CD4-positive, CD25-positive, alpha-beta regulatory T cell (primary cell): Measurements from ENCODE around the gene ACTN4. TPM values are rescaled to one million over a fixed set of nuclear protein-coding genes. Genes with fewer than 3 reads are reported as not detected.
"Not testable (repeated sequence)": the region's sequence is repeated elsewhere in the genome, so short reads cannot be mapped to it uniquely, and the experiment has no call there.

ENCODE experiments used
- ATAC-seq, 2 donors: fragments of 150-1000 bp; cut with Tn5 transposase; one replicate each; pipeline ENCODE4 v1.10.0; 2021; ENCODE audit warnings: low read depth in 2 of 2, moderate number of reproducible peaks in 2 of 2, moderate library complexity in 1 of 2
- DNase-seq, 3 donors: peaks; one replicate each; pipeline versions ENCODE4 v3.0.0 to v3.0.0-alpha.2; 2012 to 2022; ENCODE audit warnings: mixed read lengths in 1 of 3
- H3K27ac ChIP-seq: one replicate; pipeline ENCODE4 v1.7.0; 2013; ENCODE audit warnings: mild to moderate bottlenecking, low read length; ENCODE audit not compliant: insufficient read depth, poor library complexity, severe bottlenecking
- H3K27me3 ChIP-seq: one replicate; pipeline ENCODE4 v1.7.0; 2013; ENCODE audit warnings: low read length; ENCODE audit not compliant: control insufficient read depth, insufficient read depth
- H3K36me3 ChIP-seq: one replicate; pipeline ENCODE4 v1.7.0; 2013; ENCODE audit warnings: mild to moderate bottlenecking, low read length, moderate library complexity; ENCODE audit not compliant: control insufficient read depth, insufficient read depth
- H3K4me1 ChIP-seq: 2 replicates; pipeline ENCODE4 v1.7.0; 2013; ENCODE audit warnings: mild to moderate bottlenecking, low read length; ENCODE audit not compliant: insufficient read depth, control insufficient read depth, poor library complexity, severe bottlenecking
- H3K4me3 ChIP-seq: one replicate; pipeline ENCODE4 v1.7.0; 2013; ENCODE audit warnings: low read depth, mild to moderate bottlenecking, low read length, moderate library complexity
- H3K9me3 ChIP-seq, 2 experiments: 1 replicate in 1 of 2; 2 replicates in 1 of 2; pipeline ENCODE4 v1.7.0; 2013; ENCODE audit warnings: low read length in 2 of 2, mild to moderate bottlenecking in 1 of 2, moderate library complexity in 1 of 2; ENCODE audit not compliant: control insufficient read depth in 2 of 2
- H3K27ac Mint-ChIP-seq, 3 donors: one replicate each; pipeline ENCODE4 v1.8.0; 2020 to 2022; ENCODE audit warnings: mild to moderate bottlenecking in 3 of 3, mixed read lengths in 3 of 3, moderate library complexity in 2 of 3
- H3K27me3 Mint-ChIP-seq: one replicate; pipeline ENCODE4 v1.8.0; 2022; ENCODE audit warnings: mild to moderate bottlenecking, mixed read lengths
- H3K36me3 Mint-ChIP-seq: one replicate; pipeline ENCODE4 v1.8.0; 2020; ENCODE audit warnings: mixed read lengths
- H3K4me1 Mint-ChIP-seq, 4 donors: one replicate each; pipeline ENCODE4 v1.8.0; 2020 to 2022; ENCODE audit warnings: mixed read lengths in 4 of 4, mild to moderate bottlenecking in 1 of 4
- H3K4me3 Mint-ChIP-seq, 4 donors: one replicate each; pipeline ENCODE4 v1.8.0; 2020 to 2022; ENCODE audit warnings: mild to moderate bottlenecking in 4 of 4, mixed read lengths in 4 of 4, moderate library complexity in 3 of 4
- H3K9me3 Mint-ChIP-seq, 7 donors: one replicate each; pipeline ENCODE4 v1.8.0; 2020 to 2022; ENCODE audit warnings: mixed read lengths in 7 of 7, mild to moderate bottlenecking in 3 of 7, moderate library complexity in 2 of 7
- polyA plus RNA-seq, 4 donors: library from polyadenylated mRNA; unstranded; fragments of 300-500 nt; fragmentation: Illumina TruSeq; gene quantifications; one replicate each; pipeline ENCODE4 v1.2.3, GENCODE V29; 2021
- total RNA-seq: library from RNA; stranded (reverse); gene quantifications from one replicate; pipeline ENCODE4 v1.2.3, GENCODE V29; 2022

The ACTN4 gene
- total and polyA plus RNA-seq, 5 donors from 2014 or later = 11.2 to 323 (median 20.2) TPM

- not testable (repeated sequence) for H3K9me3 ChIP-seq, DNase-seq, H3K36me3 Mint-ChIP-seq, H3K4me1 Mint-ChIP-seq, H3K4me3 ChIP-seq, H3K4me3 Mint-ChIP-seq, H3K27ac ChIP-seq, H3K4me1 ChIP-seq, ATAC-seq, H3K27me3 ChIP-seq, H3K36me3 ChIP-seq, H3K9me3 Mint-ChIP-seq, H3K27ac Mint-ChIP-seq
- peaks cover 22% of the 10 kb centered on the region for H3K27me3 Mint-ChIP-seq
These were observed 106.3 kb downstream of the ACTN4 start for GRCh38 chr19:38753783-38754182.

GRCh38 chr19:38754196-38754595 is 106.7 kb downstream of the ACTN4 start:
- ATAC-seq, H3K36me3 ChIP-seq, DNase-seq, H3K9me3 ChIP-seq, H3K4me1 ChIP-seq, H3K9me3 Mint-ChIP-seq, H3K27ac Mint-ChIP-seq, H3K36me3 Mint-ChIP-seq, H3K4me3 ChIP-seq, H3K27ac ChIP-seq, H3K4me3 Mint-ChIP-seq, H3K4me1 Mint-ChIP-seq, H3K27me3 ChIP-seq: not testable (repeated sequence)
- peaks cover 18% of the 10 kb centered on the region for H3K27me3 Mint-ChIP-seq

GRCh38 chr19:38759590-38760003 is 112.1 kb downstream of the ACTN4 start:
- H3K4me1 Mint-ChIP-seq = peaks cover 0 to 6% (median 2%) of the 10 kb centered on the region in 4 donors
- H3K27ac ChIP-seq = no peak overlapping the region
- no peaks in the 10 kb centered on the region for H3K36me3 ChIP-seq
- no peak overlapping the region for H3K4me3 ChIP-seq
- H3K27me3 Mint-ChIP-seq = peaks cover 7% of the 10 kb centered on the region
- H3K4me1 ChIP-seq = no peaks in the 10 kb centered on the region
- no peaks in the 10 kb centered on the region for H3K36me3 Mint-ChIP-seq
- peaks cover 0 to 2% (median 0%) of the 10 kb centered on the region in 7 donors for H3K9me3 Mint-ChIP-seq
- H3K27me3 ChIP-seq = no peaks in the 10 kb centered on the region
- DNase-seq (no peak), ATAC-seq (no peak)
- H3K9me3 ChIP-seq = no peaks in the 10 kb centered on the region
- no peak overlapping the region for H3K4me3 Mint-ChIP-seq
- H3K27ac Mint-ChIP-seq = no peak overlapping the region

DNA sequence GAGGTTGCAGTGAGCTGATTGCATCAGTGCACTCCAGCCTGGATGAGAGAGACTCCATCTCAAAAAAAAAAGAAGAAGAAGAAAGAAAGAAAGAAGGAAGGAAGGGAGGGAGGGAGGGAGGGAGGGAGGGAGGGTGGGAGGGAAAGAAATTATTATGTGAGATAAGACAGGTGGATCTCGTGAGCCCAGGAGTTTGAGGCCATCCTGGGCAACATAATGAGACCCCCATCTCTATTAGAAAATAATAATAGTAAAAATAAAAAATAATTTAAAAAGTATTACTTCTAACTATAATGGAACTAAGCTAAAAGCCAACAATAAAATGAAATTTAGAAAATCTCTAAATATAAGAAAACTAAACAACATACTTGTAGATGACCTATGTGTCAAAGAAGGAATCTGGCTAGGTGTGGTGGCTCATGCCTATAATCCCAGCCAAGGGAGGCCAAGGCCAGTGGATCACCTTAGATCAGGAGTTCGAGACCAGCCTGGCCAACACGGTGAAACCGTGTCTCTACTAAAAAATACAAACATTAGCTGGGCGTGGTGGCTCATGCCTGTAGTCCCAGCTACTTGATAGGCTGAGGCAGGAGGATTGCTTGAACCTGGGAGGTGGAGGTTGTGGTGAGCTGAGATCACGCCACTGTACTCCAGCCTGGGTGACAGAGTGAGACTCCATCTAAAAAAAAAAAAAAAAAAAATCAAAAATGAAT is 113.5 kb downstream of the ACTN4 start:
- H3K9me3 ChIP-seq, H3K36me3 ChIP-seq, ATAC-seq, H3K9me3 Mint-ChIP-seq, H3K4me3 ChIP-seq, H3K27ac ChIP-seq, H3K4me1 Mint-ChIP-seq, H3K36me3 Mint-ChIP-seq, H3K4me3 Mint-ChIP-seq, DNase-seq, H3K27me3 Mint-ChIP-seq, H3K4me1 ChIP-seq, H3K27me3 ChIP-seq, H3K27ac Mint-ChIP-seq: not testable (repeated sequence)

DNA sequence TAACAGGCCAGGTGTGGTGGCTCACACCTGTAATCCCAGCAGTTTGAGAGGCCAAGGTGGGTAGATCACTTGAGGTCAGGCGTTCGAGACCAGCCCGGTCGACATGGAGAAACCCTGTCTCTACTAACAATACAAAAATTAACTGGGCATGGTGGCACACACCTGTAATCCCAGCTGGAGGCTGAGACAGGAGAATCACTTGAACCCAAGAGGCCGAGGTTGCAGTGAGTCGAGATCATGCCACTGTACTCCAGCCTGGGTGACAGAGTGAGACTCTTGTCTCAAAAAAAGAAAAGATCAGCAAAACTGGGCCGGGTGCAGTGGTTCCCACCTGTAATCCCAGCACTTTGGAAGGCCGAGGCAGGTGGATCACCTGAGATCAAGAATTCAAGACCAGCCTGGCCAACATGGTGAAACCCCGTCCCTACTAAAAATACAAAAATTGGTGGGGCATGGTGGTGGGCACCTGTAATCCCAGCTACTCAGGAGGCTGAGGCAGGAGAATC is 114.5 kb downstream of the ACTN4 start:
- not testable (repeated sequence) for ATAC-seq, DNase-seq, H3K27ac ChIP-seq, H3K4me1 Mint-ChIP-seq, H3K36me3 ChIP-seq, H3K36me3 Mint-ChIP-seq, H3K4me1 ChIP-seq, H3K9me3 ChIP-seq, H3K27ac Mint-ChIP-seq, H3K9me3 Mint-ChIP-seq, H3K4me3 Mint-ChIP-seq, H3K4me3 ChIP-seq, H3K27me3 Mint-ChIP-seq, H3K27me3 ChIP-seq

DNA sequence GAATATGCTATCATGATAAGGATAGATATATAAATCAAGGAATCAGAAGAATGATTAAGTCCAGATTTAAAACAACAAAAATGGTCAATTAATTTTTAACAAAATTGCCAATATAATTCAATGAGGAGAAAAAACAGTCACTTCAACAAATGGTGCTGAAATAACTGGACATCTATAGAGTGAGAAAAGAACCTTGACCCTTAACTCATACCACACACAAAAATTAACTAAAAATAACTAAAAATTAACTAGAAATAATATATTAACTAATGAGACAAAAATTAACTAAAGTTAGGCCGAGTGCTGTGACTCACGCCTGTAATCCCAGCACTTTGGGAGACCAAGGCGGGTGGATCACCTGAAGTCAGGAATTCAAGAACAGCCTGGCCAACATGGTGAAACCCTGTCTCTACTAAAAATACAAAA is 116.4 kb downstream of the ACTN4 start:
- Mint-ChIP-seq H3K4me1 (peaks cover 0 to 6% (median 2%) of the 10 kb centered on the region in 4 donors), H3K9me3 (no peaks in the 10 kb centered on the region), H3K27me3 (peaks cover 7% of the 10 kb centered on the region), H3K4me3 (no peak overlapping the region), H3K36me3 (no peaks in the 10 kb centered on the region), H3K27ac (no peak overlapping the region)
- H3K9me3 ChIP-seq = no peaks in the 10 kb centered on the region
- H3K27ac ChIP-seq = no peak overlapping the region
- ATAC-seq (no peak), DNase-seq (no peak)
- H3K36me3 ChIP-seq = no peaks in the 10 kb centered on the region
- no peaks in the 10 kb centered on the region for H3K27me3 ChIP-seq
- H3K4me3 ChIP-seq = no peak overlapping the region
- no peaks in the 10 kb centered on the region for H3K4me1 ChIP-seq

DNA sequence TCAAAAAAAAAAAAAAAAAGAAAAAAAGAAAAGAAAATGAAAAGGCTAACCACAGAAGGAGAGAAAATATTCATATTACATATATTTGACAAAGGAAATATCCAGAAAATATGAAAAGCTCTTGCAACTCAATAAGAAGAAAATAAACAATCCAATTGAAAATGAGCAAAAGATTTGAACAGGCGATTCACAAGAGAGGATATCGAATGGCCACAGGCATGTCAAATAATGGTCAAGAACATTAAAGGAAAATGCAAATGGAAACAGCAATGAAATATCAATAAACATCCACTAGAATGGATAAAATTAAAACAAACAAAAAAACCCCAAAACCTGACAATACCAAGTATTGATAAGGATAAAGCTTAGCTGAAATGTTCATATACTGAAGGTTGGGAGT is 117.8 kb downstream of the ACTN4 start:
- DNase-seq = no peak
- Histone ChIP-seq H3K9me3 (no peaks in the 10 kb centered on the region), H3K27ac (no peak overlapping the region), H3K27me3 (no peaks in the 10 kb centered on the region), H3K4me3 (no peak overlapping the region), H3K36me3 (no peaks in the 10 kb centered on the region), H3K4me1 (peaks cover 10% of the 10 kb centered on the region)
- no peak for ATAC-seq
- no peaks in the 10 kb centered on the region for H3K9me3 Mint-ChIP-seq
- no peaks in the 10 kb centered on the region for H3K36me3 Mint-ChIP-seq
- no peak overlapping the region for H3K4me3 Mint-ChIP-seq
- no peak overlapping the region for H3K27ac Mint-ChIP-seq
- H3K4me1 Mint-ChIP-seq = peaks cover 0 to 12% (median 6%) of the 10 kb centered on the region in 4 donors
- peaks cover 7% of the 10 kb centered on the region for H3K27me3 Mint-ChIP-seq
